ENCODE data around the gene GPRC5B.

The GPRC5B gene

DNA sequence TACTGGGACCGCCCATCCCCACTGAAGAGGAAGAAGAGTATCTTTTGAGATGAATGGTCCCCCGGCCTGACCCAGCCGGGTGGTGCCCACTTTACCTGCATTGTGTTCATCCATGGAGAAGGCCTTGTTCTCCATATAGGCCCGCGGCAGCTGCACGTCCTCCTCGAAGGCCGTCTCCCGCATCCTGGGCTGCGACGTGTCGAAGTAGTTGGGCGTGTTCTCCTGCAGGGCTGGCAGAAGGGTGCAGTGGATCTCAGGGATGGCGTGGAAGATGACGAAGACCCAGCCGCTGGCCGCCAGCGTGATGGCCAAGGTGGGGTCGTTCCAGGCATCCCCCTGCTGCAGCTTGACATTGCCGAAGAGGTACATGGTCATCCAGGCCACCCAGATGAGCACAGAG lies 12.9 kb downstream of the GPRC5B start:
- DNase-seq = no peak

GRCh38 chr16:19868421-19868820 lies 16.2 kb downstream of the GPRC5B start:
- DNase-seq = no peak

GRCh38 chr16:19864566-19864965 lies 20.1 kb downstream of the GPRC5B start:
- no peak for DNase-seq

DNA sequence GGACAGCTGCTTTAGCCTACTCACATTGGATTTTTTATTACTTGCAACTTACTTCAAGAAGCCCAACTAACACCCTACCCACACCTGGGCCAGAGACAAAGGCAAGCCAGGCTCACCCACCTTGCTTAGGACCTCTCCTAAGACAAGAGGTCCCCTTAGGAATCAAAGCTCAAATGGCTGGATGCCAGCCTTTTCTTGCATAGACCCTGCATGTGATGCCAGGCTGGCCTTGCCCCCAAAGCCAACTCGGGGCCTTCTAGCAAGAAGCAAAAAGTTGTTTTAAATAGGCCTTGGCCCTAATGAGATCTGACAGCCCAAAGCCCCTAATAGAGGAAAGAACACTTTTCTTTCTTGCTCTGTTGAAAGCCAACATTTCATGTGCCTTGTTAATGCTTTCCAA lies 20.7 kb downstream of the GPRC5B start:
- DNase-seq = no peak

DNA sequence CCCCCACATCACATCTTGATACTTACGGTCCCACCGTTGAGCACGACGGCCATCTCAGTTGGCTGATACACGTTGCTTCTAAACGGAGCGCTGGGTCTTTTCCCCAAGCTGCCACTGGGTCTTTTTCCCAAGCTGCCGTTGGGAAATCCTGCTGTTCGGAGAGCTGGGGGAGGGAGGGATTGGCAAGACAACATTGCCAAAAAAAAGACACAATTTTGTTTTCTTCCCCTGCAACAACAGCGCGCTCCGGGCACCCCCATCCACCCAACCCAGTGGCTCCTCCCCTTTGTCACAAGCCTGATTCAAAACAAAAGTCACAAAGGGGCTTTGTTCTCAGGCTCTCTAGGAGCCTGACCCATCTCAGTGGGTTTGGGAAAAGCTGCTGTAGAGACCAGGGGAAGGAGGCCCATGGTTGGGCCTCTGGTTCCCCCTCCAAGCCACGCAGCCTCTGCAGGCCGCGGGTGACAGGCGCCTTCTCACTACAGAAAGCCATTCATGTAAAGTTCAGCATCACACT lies 22.8 kb downstream of the GPRC5B start:
- DNase-seq = no peak

GRCh38 chr16:19861133-19861532 lies 23.5 kb downstream of the GPRC5B start:
- DNase-seq = no peak

GRCh38 chr16:19860166-19861041 lies 24.2 kb downstream of the GPRC5B start:
- DNase-seq = no peak

DNA sequence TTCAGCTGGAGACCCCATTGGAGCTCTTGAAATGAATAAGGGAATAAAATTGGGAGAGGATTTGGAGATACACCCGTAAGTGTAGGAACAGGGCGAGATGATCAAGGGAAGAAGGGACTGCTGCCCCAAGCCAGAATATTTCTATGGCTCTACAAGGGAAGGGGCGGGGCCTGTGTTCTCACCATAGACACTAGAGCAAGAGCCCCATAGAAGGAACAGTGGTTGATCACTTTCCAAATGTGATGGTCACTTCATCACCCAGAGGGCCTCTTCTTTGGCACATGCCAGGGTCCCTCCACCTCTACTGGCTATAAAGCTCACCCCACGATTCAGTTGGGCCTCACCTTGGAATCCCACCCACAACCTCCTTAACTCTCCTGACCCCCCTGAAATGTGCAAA lies 25.0 kb downstream of the GPRC5B start:
- DNase-seq = no peak

GRCh38 chr16:19859166-19859565 lies 25.5 kb downstream of the GPRC5B start:
- no peak for DNase-seq

GRCh38 chr16:19858340-19859018 lies 26.2 kb downstream of the GPRC5B start:
- no peak for DNase-seq

DNA sequence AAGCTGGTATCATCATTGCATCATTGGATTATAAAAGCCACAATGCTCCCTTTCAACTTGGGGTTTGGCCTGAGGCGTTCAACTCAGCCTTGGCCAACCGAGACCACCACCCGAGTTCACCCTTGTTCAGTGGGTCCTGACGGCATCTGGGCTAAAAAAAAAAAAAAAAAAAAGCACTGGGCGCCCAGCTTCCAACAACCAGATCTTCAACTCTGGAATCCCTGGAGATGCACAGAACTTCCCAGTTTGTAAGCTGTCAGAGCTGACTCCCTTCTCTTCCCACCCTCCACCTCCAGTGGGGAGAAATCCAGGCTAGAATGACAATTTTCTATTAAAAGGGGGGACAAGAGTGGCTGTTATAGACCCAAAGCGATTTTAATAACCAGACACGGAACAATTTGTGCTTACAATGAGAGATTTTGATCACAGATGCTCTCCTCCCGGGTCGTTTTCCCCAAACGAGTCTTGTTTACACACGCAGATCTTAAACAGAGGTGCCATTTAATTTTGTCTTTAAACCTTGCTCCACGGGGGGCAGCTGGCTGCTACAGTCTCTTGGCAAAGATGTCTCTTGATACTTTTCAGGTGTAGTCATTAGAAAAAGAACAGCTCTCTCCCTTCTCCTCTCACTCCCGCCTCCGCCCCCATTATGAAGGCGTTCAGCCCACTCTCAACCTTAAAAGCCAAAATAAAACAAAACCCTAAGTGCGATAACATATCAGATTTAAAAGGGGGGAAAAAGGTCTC lies 26.9 kb downstream of the GPRC5B start:
- no peak for DNase-seq

GRCh38 chr16:19856120-19856519 lies 28.5 kb downstream of the GPRC5B start:
- DNase-seq = no peak

GRCh38 chr16:19854543-19854876 lies 30.1 kb downstream of the GPRC5B start:
- DNase-seq = no peak

- no peak for DNase-seq
Measured at GRCh38 chr16:19853742-19854542, 30.7 kb downstream of the GPRC5B start.

GRCh38 chr16:19853132-19853741 lies 31.4 kb downstream of the GPRC5B start:
- DNase-seq = no peak

GRCh38 chr16:19851476-19851875 lies 33.2 kb downstream of the GPRC5B start:
- no peak for DNase-seq

DNA sequence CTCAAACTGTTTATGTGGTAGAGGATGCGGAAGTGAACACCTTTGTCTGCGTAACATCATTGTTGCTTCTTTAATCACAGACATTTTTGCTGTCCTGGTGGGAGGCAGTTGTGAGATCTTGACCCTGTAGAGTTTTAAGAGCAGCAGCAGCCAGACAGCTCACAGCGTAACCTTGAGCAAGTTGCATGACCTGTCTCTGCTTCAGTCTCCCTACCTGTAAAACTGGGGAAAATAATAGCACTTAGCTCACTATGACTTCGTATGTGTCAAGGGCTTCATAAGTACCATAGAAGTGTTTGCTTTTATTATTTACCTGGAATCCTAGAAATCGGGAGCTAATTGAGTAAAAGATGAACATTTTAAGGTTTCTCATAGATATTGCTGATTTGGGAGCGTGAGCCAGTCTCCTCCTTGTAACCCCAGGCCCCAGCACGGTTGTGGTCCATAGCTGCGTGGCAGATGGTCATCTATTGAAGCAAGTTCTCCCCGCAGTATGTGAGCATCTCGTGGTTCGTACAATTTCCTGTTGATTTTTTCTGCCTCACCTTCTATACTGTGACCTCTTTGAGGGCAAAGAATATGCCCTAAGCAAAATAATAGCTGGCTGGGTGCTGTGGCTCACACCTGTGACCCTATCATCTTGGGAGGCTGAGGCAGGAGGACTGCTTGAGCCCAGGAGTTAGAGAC lies 34.4 kb downstream of the GPRC5B start:
- no peak for DNase-seq

DNA sequence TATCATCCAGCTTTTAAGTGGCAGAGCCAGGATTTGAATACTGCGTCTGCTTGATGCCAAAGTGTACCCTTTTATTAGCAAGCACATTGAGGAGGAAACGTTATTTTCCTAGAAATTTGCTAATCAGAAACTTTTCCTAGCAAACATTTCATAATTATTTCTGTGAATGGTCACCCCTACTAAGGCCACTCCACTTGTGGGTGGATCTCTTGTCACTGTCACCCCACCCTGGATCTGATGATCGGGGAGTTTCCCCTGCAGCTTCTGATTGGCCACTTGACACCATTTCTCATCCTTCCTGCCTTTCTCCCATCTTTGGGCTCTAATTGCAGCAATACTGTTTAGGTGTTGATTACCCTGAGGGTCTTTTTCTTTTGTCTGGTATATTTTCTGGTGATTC lies 35.9 kb downstream of the GPRC5B start:
- DNase-seq = no peak

DNA sequence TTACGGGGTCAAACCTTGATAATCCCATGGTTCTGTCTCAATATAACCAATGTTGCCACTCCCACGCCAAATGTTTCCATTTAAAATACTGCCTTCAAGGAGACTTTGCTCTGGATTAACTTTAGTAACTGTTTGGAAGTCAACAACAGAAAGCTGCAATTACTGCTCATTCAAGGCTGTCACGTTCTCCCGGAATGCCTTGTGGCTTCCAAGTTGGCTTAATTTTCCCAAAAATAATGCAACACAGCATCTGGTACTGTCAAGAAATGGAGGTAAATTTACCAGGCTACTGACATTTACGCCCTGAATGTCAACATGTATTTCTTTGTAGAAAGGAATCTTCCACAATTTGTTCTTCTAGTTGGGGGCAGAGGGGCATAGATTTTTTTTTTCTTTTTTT lies 38.2 kb downstream of the GPRC5B start:
- DNase-seq = no peak

- no peak for DNase-seq
Measured at GRCh38 chr16:19844945-19845641, 39.6 kb downstream of the GPRC5B start.

DNA sequence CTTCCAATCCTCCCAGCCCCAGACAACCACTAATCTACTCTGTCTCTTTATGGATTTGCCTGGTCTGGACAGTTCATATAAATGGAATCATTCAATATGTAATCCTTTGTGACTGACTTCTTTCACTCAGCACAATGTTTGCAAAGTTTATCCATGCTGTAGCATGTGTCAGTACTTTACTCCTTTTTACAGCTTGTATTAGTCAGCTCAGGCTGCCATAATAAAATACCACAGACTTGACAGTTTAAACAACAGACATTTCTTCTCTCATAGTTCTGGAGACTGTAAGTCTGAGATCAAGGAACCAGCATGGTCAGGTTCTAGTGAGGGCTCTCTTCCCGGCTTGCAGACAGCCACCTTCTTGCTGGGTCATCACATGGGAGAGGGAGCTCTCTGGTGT lies 41.3 kb downstream of the GPRC5B start:
- DNase-seq = no peak

Data from activated CD4-positive, alpha-beta T cell treated with anti-CD3 and anti-CD28 coated beads, Interleukin-2, Interleukin-6, amounts not matched to agents 100 ng/mL and 50 ng/mL, durations not matched to agents 16 hours and 8 hours (primary cell).